ENCODE results near the gene NALCN.

The NALCN gene

DNA sequence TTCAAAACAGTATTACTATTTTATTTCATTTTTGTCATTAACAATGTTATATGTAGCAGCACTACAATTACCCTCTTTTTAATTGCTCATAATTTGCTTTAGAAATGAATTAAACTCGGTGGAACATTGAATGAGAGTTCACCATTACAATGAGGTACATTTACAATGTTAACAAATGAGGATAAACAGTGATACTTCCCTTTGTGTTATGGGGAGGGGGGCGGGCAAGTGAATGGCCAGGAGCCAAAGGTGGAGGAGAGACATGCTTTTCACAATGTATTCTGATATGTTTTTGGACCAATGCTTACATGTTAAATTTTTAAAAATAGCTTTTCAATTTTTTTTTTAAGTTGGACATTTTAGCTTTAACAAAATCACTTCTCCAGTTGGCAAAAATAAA, 34.2 kb downstream of the NALCN start:
- TF ChIP-seq NFIC (IDR thresholded peaks at IDR 0.05): no peak
- TF ChIP-seq RAD21 (IDR thresholded peaks at IDR 0.05; ENCODE audit: low read depth): no peak
- TF ChIP-seq TEAD4 (IDR thresholded peaks at IDR 0.05): no peak
- no peak for TF ChIP-seq TCF12 (IDR thresholded peaks at IDR 0.05; ENCODE audit: low read depth)
- TF ChIP-seq CEBPB (IDR thresholded peaks at IDR 0.05): no peak
- TF ChIP-seq YY1 (IDR thresholded peaks at IDR 0.05; ENCODE audit: low read depth): no peak
- no peak for TF ChIP-seq EP300 (IDR thresholded peaks at IDR 0.05; ENCODE audit: borderline replicate concordance)
- TF ChIP-seq FOXM1 (IDR thresholded peaks at IDR 0.05; ENCODE audit: borderline replicate concordance, low read depth): no peak
- TF ChIP-seq, protein P1, sequence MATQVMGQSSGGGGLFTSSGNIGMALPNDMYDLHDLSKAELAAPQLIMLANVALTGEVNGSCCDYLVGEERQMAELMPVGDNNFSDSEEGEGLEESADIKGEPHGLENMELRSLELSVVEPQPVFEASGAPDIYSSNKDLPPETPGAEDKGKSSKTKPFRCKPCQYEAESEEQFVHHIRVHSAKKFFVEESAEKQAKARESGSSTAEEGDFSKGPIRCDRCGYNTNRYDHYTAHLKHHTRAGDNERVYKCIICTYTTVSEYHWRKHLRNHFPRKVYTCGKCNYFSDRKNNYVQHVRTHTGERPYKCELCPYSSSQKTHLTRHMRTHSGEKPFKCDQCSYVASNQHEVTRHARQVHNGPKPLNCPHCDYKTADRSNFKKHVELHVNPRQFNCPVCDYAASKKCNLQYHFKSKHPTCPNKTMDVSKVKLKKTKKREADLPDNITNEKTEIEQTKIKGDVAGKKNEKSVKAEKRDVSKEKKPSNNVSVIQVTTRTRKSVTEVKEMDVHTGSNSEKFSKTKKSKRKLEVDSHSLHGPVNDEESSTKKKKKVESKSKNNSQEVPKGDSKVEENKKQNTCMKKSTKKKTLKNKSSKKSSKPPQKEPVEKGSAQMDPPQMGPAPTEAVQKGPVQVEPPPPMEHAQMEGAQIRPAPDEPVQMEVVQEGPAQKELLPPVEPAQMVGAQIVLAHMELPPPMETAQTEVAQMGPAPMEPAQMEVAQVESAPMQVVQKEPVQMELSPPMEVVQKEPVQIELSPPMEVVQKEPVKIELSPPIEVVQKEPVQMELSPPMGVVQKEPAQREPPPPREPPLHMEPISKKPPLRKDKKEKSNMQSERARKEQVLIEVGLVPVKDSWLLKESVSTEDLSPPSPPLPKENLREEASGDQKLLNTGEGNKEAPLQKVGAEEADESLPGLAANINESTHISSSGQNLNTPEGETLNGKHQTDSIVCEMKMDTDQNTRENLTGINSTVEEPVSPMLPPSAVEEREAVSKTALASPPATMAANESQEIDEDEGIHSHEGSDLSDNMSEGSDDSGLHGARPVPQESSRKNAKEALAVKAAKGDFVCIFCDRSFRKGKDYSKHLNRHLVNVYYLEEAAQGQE (IDR thresholded peaks at IDR 0.05; ENCODE audit: low read depth): no peak
- TF ChIP-seq, protein P2, sequence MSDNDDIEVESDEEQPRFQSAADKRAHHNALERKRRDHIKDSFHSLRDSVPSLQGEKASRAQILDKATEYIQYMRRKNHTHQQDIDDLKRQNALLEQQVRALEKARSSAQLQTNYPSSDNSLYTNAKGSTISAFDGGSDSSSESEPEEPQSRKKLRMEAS (IDR thresholded peaks at IDR 0.05): no peak
- no peak for TF ChIP-seq EGR1 (IDR thresholded peaks at IDR 0.05)
- TF ChIP-seq CREB1 (IDR thresholded peaks at IDR 0.05; ENCODE audit: low read depth): no peak
- TF ChIP-seq ZBTB7A (IDR thresholded peaks at IDR 0.05; ENCODE audit: low read depth): no peak
- TF ChIP-seq, protein P3, sequence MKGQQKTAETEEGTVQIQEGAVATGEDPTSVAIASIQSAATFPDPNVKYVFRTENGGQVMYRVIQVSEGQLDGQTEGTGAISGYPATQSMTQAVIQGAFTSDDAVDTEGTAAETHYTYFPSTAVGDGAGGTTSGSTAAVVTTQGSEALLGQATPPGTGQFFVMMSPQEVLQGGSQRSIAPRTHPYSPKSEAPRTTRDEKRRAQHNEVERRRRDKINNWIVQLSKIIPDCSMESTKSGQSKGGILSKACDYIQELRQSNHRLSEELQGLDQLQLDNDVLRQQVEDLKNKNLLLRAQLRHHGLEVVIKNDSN (IDR thresholded peaks at IDR 0.05): no peak
- TF ChIP-seq TAF1 (IDR thresholded peaks at IDR 0.05; ENCODE audit: low read depth): no peak

DNA sequence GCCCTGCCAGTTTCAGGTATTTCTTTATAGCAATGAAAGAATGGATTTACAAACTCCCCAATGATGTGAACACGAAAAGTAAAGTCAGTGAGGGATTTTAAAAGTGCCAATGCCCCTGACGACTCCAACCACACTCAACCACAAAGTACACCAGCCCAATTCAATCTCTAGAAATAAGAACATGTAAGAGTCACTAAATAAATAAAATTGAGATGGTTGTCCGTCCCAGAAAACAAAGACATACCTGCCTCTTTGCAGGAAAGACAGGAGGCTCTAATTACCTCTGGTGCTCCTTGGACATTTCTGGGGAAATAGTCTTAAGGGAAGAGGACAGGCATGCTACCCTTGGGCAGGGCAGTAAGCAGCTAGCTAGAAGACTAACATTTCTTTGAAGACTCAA, 55.8 kb downstream of the NALCN start:
- no peak for TF ChIP-seq CREB1 (IDR thresholded peaks at IDR 0.05; ENCODE audit: low read depth)
- no peak for TF ChIP-seq TAF1 (IDR thresholded peaks at IDR 0.05; ENCODE audit: low read depth)
- no peak for TF ChIP-seq ZBTB7A (IDR thresholded peaks at IDR 0.05; ENCODE audit: low read depth)
- TF ChIP-seq RAD21 (IDR thresholded peaks at IDR 0.05; ENCODE audit: low read depth): no peak
- TF ChIP-seq CEBPB (IDR thresholded peaks at IDR 0.05): no peak
- TF ChIP-seq, protein P3 (IDR thresholded peaks at IDR 0.05): no peak
- TF ChIP-seq YY1 (IDR thresholded peaks at IDR 0.05; ENCODE audit: low read depth): no peak
- TF ChIP-seq, protein P2 (IDR thresholded peaks at IDR 0.05): no peak
- TF ChIP-seq NFIC (IDR thresholded peaks at IDR 0.05): no peak
- no peak for TF ChIP-seq TEAD4 (IDR thresholded peaks at IDR 0.05)
- TF ChIP-seq EGR1 (IDR thresholded peaks at IDR 0.05): no peak
- no peak for TF ChIP-seq FOXM1 (IDR thresholded peaks at IDR 0.05; ENCODE audit: borderline replicate concordance, low read depth)
- TF ChIP-seq, protein P1 (IDR thresholded peaks at IDR 0.05; ENCODE audit: low read depth): no peak
- no peak for TF ChIP-seq TCF12 (IDR thresholded peaks at IDR 0.05; ENCODE audit: low read depth)

DNA sequence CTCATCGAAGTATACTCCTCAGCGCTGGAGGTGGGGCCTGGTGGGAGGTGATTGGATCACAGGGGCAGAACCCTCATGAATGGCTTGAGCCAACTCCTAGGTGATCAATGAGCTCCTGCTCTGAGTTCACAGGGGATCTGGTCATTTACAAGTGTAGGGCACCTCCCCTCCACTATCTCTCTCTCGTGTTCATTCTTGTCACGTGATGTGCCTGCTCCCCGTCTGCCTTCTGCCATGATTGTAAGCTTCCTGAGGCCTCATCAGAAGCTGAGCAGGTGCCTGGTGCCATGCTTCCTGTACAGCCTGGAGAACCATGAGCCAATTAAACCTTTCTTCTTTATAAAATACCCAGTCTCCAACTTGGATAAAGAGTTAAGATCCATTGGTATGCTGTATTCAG, 61.4 kb downstream of the NALCN start:
- no peak for TF ChIP-seq TAF1 (IDR thresholded peaks at IDR 0.05; ENCODE audit: low read depth)
- no peak for TF ChIP-seq NFIC (IDR thresholded peaks at IDR 0.05)
- no peak for TF ChIP-seq CREB1 (IDR thresholded peaks at IDR 0.05; ENCODE audit: low read depth)
- TF ChIP-seq TEAD4 (IDR thresholded peaks at IDR 0.05): no peak
- TF ChIP-seq EGR1 (IDR thresholded peaks at IDR 0.05): no peak
- TF ChIP-seq, protein P3 (IDR thresholded peaks at IDR 0.05): no peak
- TF ChIP-seq, protein P2 (IDR thresholded peaks at IDR 0.05): no peak
- TF ChIP-seq YY1 (IDR thresholded peaks at IDR 0.05; ENCODE audit: low read depth): no peak
- no peak for TF ChIP-seq CEBPB (IDR thresholded peaks at IDR 0.05)
- TF ChIP-seq EP300 (IDR thresholded peaks at IDR 0.05; ENCODE audit: borderline replicate concordance): no peak
- no peak for TF ChIP-seq TCF12 (IDR thresholded peaks at IDR 0.05; ENCODE audit: low read depth)
- no peak for TF ChIP-seq RAD21 (IDR thresholded peaks at IDR 0.05; ENCODE audit: low read depth)
- TF ChIP-seq FOXM1 (IDR thresholded peaks at IDR 0.05; ENCODE audit: borderline replicate concordance, low read depth): no peak
- TF ChIP-seq, protein P1 (IDR thresholded peaks at IDR 0.05; ENCODE audit: low read depth): no peak
- TF ChIP-seq ZBTB7A (IDR thresholded peaks at IDR 0.05; ENCODE audit: low read depth): no peak

All from Ishikawa (cell line).